IPS-NIHi11 (cell line): Measurements from ENCODE around the gene CENPP.

ENCODE experiments used
- DNase-seq: peaks from one replicate; pipeline ENCODE4 v3.0.0; 2012; ENCODE audit warnings: mixed read lengths, low spot score

The CENPP gene

DNA sequence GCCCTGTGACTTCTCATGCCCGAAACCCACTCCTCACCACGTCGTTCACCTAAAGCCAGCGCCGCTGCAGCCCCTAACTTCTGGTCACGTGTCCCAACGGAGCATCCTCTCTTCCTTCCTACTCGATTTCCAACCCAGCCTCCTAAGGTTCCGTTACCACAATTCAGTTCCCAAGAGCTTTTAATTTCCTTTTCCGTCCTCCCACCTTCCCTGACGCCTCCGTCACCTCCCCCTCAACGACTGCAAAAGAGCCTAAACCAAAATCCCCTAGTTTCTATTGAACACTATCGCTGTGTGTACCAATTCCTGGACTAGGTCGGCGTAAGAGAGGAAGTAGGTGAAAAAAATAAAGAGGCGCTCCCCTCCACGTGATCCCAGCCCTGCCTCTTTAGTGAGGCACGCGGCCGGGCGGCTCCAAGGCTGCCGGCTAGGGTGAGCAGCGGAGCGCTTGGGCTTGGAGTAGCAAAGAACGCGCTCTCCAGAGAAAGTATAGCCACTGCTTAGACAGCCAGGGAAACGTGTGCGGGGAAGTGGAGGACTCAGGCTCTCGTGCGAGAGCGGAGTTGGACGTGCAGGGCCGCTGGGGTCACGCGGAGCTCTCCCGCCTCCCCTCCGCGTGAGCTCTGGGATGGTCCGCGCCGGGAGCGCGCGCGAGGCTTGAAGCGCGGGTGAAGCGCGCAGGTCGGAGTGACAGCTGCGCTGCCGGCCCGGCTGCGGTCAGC, at the start of gene CENPP, which contains the start of gene NOL8:
Gene CENPP, plus strand, starts transcription at position 685 of the 722 bp plus-strand sequence.
Gene NOL8, minus strand, starts transcription at position 82 of the 722 bp plus-strand sequence. CDS start 1,189 bp downstream, outside the sequence.
- peak; percentile 89 for DNase-seq

DNA sequence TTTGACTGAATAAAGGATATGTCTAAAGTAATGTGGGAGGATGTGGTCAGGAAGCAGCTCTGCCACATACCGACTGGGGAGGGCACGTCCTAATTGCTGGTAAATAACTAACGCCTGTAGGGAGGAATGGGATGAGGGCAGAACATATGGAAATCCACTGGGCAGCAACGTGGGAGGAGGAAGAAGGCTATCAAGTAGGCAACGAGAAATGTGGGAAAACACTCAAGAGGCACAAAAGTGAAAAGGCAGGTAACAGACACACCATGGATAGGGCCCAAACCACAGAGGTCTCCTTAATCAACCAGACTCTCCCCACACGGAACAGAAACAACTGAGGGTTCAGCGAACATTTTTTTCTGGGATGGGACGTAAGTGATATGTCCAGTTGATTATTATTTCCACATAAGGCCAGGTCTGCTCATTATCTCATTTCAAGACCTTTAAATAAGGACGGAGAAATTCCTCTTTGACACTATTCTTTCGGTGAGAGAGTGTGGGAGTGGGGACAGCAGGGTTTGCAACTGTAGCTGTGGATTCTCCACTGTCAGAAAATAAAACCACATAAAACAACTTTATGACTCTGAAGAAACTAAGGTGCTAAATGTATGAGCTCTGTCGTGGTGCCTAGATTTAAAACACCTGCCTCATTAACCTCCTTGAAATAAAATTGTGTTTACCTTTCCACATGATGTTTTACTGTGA, 49.3 kb upstream of the CENPP start:
- DNase-seq: no peak

GRCh38 chr9:92278110-92278509, 47.6 kb upstream of the CENPP start:
- no peak for DNase-seq

GRCh38 chr9:92279302-92279701, 46.5 kb upstream of the CENPP start:
- DNase-seq: no peak

DNA sequence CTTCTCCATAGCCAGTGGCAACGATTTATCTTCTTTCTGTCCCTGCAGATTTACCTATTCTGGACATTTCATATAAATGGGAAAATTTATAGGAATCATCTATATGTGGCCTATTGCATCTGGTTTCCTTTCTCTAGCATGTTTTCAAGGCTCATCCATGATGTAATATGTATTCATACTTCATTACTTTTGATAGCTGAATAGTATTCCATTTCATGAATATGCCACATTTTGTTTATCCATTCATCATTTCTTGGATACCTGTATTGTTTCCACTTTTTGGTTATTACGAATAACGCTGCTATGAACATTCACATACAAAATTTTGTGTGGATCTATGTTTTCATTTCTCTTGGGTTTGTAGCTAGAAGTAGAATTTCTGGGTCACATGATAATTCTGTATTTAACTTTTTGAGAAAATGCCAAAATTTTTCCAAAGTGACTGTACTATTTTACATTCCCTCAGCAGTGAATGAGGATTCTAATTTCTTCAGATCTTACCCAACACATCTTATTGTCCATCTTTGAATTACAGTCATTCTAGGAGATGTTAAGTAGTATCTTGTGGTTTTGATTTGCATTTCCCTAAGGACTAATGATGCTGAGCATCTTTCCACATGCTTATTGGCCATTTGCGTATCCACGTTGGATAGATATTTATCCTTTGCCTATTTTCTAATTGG, 35.9 kb upstream of the CENPP start:
- no peak for DNase-seq

DNA sequence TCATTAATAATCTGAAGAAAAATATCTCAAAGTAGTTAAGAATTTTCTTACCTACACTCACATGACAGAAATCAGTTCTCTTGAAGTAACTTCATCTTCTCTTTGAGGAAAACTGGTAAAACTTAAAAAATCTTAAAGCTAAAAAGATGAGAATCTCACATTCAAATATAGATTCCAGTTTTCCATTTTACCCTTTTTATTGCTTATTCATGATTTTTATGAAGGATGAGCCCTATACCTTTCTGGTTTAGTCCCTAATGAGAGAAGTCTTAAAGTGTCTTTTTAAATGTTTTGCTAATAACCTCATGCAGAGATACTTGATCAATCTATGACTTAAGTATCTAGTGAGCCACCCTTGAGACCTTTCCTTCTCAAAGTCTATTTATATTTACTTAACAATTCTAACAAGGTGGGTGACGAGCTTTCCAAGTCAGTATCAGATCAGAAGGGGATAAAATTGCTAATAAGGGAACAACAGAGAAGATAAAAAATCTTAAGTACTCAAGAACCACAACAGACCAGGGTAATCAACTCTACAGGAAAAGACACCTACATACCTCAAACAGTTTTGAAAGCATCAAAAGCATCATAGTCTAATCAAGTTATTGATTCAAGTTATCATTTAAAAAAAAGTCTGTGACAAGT, 34.8 kb upstream of the CENPP start:
- no peak for DNase-seq

DNA sequence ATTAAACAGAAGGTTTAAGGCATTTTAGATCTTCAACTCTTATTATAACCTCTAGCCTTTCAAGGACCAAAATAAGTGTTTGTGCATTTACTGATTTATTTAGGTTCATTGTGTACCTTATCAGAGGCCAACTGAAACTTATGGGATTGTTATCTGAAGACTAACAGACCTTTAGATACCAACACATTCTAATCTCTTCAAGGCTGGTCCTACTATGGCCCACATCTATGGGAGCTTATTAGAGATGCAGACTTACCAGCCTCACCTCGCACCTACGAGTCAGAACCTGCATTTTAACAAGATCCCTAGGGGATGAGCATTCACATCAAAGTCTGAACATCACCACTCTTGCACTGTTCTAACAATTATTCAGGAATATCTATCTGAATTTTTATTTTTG, 34.2 kb upstream of the CENPP start:
- DNase-seq: no peak

DNA sequence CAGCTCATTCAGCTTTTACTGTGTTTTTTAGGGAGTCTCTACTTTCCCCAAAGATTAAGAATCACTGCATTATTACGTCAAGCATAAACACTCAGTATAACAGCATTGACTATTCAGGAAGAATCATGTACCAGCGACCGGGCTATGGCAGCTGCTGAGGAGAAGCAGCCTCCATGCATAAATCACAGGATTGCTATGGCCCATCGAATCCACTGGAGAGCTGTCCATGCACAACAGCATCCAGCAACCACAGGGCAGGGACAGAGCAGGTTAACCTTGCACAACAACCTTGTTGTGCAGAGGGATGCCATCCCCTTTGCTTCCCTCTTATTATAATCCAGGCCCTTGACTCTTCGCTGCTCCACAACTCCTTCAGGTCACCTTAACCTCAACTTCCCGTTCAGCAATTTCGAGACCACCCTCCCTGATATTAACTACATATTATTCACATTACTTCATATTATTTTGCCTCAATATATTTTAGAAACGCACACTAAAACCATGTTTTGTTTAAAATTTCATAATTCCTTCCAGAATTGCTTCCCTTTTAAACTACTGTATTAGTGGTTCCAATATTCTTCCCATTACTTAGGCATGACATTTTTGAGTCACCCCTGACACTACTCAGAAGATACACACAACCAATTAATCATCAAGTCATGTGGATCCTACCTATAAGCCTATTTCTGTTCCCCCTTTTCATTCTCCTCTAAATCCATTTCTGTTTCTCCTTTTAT, 33.2 kb upstream of the CENPP start:
- no peak for DNase-seq

DNA sequence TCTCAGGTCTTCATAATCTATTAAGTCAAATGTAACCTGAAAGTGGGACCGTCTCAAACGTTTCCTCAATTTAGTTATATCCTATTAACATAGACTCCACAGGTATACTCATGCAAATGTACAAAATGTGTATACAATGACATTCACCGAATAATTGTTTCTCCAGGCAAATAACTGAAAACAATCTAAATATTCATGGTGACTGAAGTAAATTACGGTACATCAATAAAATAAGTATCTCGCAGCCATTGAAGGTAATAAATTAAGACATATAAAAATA, 32.7 kb upstream of the CENPP start:
- DNase-seq: no peak

DNA sequence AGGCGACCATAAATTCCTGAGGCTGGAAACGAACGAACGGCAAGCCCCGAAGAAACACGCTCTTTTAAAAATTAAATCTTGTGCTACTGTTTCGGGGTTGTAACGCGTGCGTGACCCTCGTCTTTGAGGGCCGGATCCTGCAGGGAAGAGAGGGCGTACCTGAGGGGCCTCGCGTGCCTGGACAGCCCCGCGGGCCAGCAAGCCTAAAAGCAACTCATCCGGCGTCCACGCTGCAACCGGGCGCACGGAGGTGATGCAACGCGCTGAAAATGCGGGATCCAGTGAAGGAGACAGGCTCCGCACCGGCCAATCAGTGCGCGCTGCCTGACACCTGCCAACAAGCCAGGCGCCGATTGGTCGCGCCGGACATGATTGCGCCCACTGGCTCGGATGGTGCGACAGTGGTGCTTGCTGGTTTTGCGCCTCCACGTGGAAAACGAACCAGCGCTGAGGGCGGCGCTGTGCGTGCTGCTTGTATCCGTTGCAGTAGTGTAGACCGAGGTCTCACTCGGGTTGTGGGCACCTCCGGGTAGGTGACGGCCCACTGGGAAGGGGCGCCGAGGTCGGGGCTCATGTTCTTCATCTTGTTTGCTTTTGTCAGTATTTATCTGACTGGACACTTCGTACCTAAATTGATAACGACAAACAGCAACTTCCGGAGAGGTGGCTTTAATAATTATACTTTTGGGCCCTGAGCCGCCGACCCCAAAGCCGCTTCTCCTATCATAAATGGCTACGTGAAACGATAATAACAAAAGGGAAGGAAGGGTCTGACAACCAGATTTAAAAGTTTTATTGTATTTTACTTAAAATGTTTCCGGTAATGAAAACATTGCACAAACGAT, 32.1 kb upstream of the CENPP start, which contains the start of gene IARS1:
Gene IARS1, minus strand, starts transcription at position 246 of the 845 bp plus-strand sequence. CDS start 4,278 bp downstream, outside the sequence.
- DNase-seq: peak; percentile 99

DNA sequence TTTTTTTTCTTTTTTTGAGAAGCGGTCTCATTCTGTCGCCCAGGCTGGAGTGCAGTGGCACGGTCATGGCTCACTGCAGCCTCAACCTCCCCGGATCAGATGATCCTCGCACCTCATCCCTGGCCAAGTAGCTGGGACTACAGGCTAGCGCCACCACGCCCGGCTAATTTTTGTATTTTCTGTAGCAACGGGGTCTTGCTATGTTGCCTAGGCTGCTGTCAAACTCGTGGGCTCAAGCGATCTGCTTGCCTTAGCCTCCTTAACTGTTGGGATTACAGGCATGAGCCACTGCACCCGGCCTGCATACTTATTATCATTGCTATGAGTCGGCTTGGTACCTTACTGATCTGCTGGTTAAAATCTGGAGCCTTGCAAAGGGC, 31.5 kb upstream of the CENPP start:
- no peak for DNase-seq

GRCh38 chr9:92295240-92295790, 30.4 kb upstream of the CENPP start:
- no peak for DNase-seq

DNA sequence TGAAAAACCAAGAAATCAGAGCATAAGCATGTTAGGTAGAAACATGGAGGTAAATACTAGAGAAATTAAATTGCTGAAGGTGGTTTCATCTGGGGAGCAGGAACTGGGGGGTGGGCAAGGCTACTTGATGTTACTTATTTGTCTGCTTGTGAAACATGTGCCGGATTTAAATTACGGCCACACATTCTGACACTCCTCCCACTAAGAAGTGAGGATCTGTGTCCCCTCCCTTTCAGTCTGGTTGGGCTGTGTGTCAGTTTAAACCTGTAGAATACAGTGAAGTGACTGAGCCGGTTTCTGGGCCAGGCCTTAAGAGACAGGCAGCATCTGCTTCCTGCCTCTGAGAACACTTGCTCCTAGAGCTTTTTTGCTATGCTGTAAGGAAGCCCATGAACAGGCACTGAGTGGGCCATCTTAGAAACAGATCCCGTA, 29.9 kb upstream of the CENPP start:
- DNase-seq: no peak

GRCh38 chr9:92297611-92298010, 28.1 kb upstream of the CENPP start:
- DNase-seq: no peak

DNA sequence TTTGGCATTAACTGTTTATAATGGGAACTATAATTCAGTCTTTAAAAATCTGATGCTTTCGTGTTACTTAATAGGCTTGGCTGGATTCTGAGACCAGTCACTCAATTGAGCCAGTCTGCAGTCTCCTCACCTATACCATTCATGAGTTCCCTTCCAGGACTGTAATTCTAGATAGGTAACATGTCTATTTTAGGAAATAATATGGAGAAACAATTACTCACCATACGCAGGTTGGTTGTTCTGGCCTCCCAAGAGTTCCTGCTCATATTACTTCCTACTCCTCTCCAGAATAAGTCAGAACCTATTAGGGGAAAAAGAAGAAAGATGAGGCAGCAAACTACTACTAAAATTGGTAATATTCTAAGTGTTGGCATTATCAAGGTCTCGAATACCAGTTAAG, 27.7 kb upstream of the CENPP start:
- DNase-seq: no peak

GRCh38 chr9:92299116-92299515, 26.6 kb upstream of the CENPP start:
- no peak for DNase-seq

DNA sequence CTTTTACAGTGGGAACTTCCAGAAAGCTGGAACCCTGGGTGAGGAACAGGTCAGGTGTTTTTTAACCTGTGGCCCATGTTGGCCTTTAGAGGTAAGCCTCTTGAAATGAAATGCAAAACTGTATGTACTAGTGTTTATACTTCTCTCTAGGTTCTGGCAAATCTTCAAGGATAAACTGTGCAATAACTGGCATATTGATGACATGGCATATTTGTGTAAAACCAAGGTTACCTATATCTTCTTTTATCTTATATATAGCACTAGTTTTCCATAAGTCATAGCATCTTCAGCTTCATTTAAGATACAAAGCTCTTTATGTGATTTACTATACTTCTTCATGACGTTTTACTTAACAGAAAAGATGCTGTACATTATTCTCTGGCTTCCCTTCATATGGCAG, 24.8 kb upstream of the CENPP start:
- no peak for DNase-seq

- no peak for DNase-seq
These were observed 16.9 kb upstream of the CENPP start for GRCh38 chr9:92308893-92309292.

GRCh38 chr9:92310562-92310961, 15.2 kb upstream of the CENPP start:
- DNase-seq: no peak

- DNase-seq: no peak
These were observed 12.7 kb upstream of the CENPP start for GRCh38 chr9:92312887-92313623.
